IPS DF 6.9 (cell line): Measurements from ENCODE around the gene RAPGEF1.

Experiments used
- DNase-seq: peaks from one replicate; pipeline ENCODE4 v3.0.0-alpha.2; 2013; ENCODE audit warnings: low read depth, low spot score
- H3K27ac ChIP-seq: one replicate; pipeline ENCODE4 v1.5.1; 2013; ENCODE audit warnings: low read length, control low read depth
- H3K27me3 ChIP-seq: 2 replicates; pipeline ENCODE4 v1.6.1; 2013; ENCODE audit warnings: mild to moderate bottlenecking, low read length; ENCODE audit not compliant: control insufficient read depth, insufficient read depth
- H3K36me3 ChIP-seq: 2 replicates; pipeline ENCODE4 v1.6.1; 2013; ENCODE audit warnings: low read length; ENCODE audit not compliant: control insufficient read depth, insufficient read depth
- H3K4me1 ChIP-seq: 2 replicates; pipeline ENCODE4 v1.6.1; 2013; ENCODE audit warnings: low read length; ENCODE audit not compliant: control insufficient read depth, insufficient read depth
- H3K4me3 ChIP-seq: 2 replicates; pipeline ENCODE4 v1.5.1; 2013; ENCODE audit warnings: mild to moderate bottlenecking, low read length
- H3K9me3 ChIP-seq: 2 replicates; pipeline ENCODE4 v1.6.1; 2013; ENCODE audit warnings: low read length, inconsistent platforms; ENCODE audit not compliant: control insufficient read depth, insufficient read depth
- WGBS: extraction: QIAGEN DNeasy Blood & Tissue Kit; methylation state at CpG from one replicate; pipeline ENCODE4 v1.1.7; 2013; ENCODE audit warnings: mixed read lengths, missing lambda C conversion rate; ENCODE audit not compliant: insufficient read length, insufficient coverage; 5-methylcytosine and 5-hydroxymethylcytosine counted together

The RAPGEF1 gene

GRCh38 chr9:131752231-131752884 is 12.5 kb upstream of the RAPGEF1 start:
- H3K9me3 ChIP-seq, result no peaks in the 10 kb centered on the region
- WGBS, result no CpG with 5 or more reads among the region's 4 CpGs
- no peaks in the 10 kb centered on the region for H3K36me3 ChIP-seq
- no peak overlapping the region for H3K27ac ChIP-seq
- no peak overlapping the region for H3K4me3 ChIP-seq
- H3K27me3 ChIP-seq, result no peaks in the 10 kb centered on the region
- no peaks in the 10 kb centered on the region for H3K4me1 ChIP-seq
- no peak for DNase-seq

- H3K36me3 ChIP-seq, result no peaks in the 10 kb centered on the region
- no peaks in the 10 kb centered on the region for H3K9me3 ChIP-seq
- H3K4me3 ChIP-seq, result no peak overlapping the region
- no peaks in the 10 kb centered on the region for H3K4me1 ChIP-seq
- no peaks in the 10 kb centered on the region for H3K27me3 ChIP-seq
- no peak for DNase-seq
- no CpG with 5 or more reads among the region's 5 CpGs for WGBS
- H3K27ac ChIP-seq, result no peak overlapping the region
Measured at GRCh38 chr9:131748411-131748955, 8.6 kb upstream of the RAPGEF1 start.

- WGBS, result no CpG with 5 or more reads among the region's 5 CpGs
- H3K4me1 ChIP-seq, result no peaks in the 10 kb centered on the region
- no peak for DNase-seq
- no peak overlapping the region for H3K27ac ChIP-seq
- no peak overlapping the region for H3K4me3 ChIP-seq
- no peaks in the 10 kb centered on the region for H3K27me3 ChIP-seq
- H3K9me3 ChIP-seq, result no peaks in the 10 kb centered on the region
- no peaks in the 10 kb centered on the region for H3K36me3 ChIP-seq
Measured at GRCh38 chr9:131747352-131747751, 7.5 kb upstream of the RAPGEF1 start.

- H3K4me1 ChIP-seq, result no peaks in the 10 kb centered on the region
- DNase-seq, result no peak
- no CpG with 5 or more reads among the region's 2 CpGs for WGBS
Measured at GRCh38 chr9:131745610-131746009, 5.7 kb upstream of the RAPGEF1 start.

GRCh38 chr9:131744720-131745201 is 4.9 kb upstream of the RAPGEF1 start:
- H3K4me1 ChIP-seq, result no peaks in the 10 kb centered on the region
- H3K4me3 ChIP-seq, result no peak overlapping the region
- H3K27ac ChIP-seq, result no peak overlapping the region
- no peak for DNase-seq
- no CpG with 5 or more reads among the region's 8 CpGs for WGBS
- H3K36me3 ChIP-seq, result no peaks in the 10 kb centered on the region
- H3K9me3 ChIP-seq, result no peaks in the 10 kb centered on the region
- no peaks in the 10 kb centered on the region for H3K27me3 ChIP-seq

More at GRCh38 chr9:131745610-131746009, 5.7 kb upstream of the RAPGEF1 start:
- H3K9me3 ChIP-seq, result no peaks in the 10 kb centered on the region
- no peak overlapping the region for H3K27ac ChIP-seq
- H3K27me3 ChIP-seq, result no peaks in the 10 kb centered on the region
- no peak overlapping the region for H3K4me3 ChIP-seq
- H3K36me3 ChIP-seq, result no peaks in the 10 kb centered on the region

- no peaks in the 10 kb centered on the region for H3K9me3 ChIP-seq
- no peaks in the 10 kb centered on the region for H3K4me1 ChIP-seq
- no peaks in the 10 kb centered on the region for H3K36me3 ChIP-seq
- no peak for DNase-seq
- no peak overlapping the region for H3K27ac ChIP-seq
- no peak overlapping the region for H3K4me3 ChIP-seq
- no CpG with 5 or more reads among the region's 9 CpGs for WGBS
- H3K27me3 ChIP-seq, result no peaks in the 10 kb centered on the region
Measured at GRCh38 chr9:131744171-131744719, 4.4 kb upstream of the RAPGEF1 start.

- Histone ChIP-seq H3K27me3 (no peaks in the 10 kb centered on the region), H3K9me3 (no peaks in the 10 kb centered on the region), H3K4me1 (peaks cover 2% of the 10 kb centered on the region; the same call in 1 of the 2 replicates), H3K27ac (no peak overlapping the region), H3K4me3 (no peak overlapping the region), H3K36me3 (no peaks in the 10 kb centered on the region)
- no CpG with 5 or more reads among the region's 1 CpG for WGBS
- no peak for DNase-seq
Measured at GRCh38 chr9:131743501-131743900, 3.6 kb upstream of the RAPGEF1 start.

GRCh38 chr9:131743096-131743495 is 3.2 kb upstream of the RAPGEF1 start:
- H3K4me1 ChIP-seq, result peaks cover 2% of the 10 kb centered on the region; the same call in 1 of the 2 replicates
- no CpG with 5 or more reads among the region's 2 CpGs for WGBS
- no peak for DNase-seq
- H3K4me3 ChIP-seq, result no peak overlapping the region
- H3K27me3 ChIP-seq, result no peaks in the 10 kb centered on the region
- no peak overlapping the region for H3K27ac ChIP-seq
- H3K9me3 ChIP-seq, result no peaks in the 10 kb centered on the region
- H3K36me3 ChIP-seq, result no peaks in the 10 kb centered on the region

GRCh38 chr9:131740898-131741297 is 1.0 kb upstream of the RAPGEF1 start:
- no CpG with 5 or more reads among the region's 5 CpGs for WGBS
- peaks cover 2% of the 10 kb centered on the region; the same call in 1 of the 2 replicates for H3K4me1 ChIP-seq

GRCh38 chr9:131739133-131739958 is 530 bp downstream of the RAPGEF1 start:
- Histone ChIP-seq H3K4me1 (peaks cover 2% of the 10 kb centered on the region; the same call in 1 of the 2 replicates), H3K4me3 (peak overlapping the region; percentile 47), H3K9me3 (no peaks in the 10 kb centered on the region), H3K36me3 (no peaks in the 10 kb centered on the region), H3K27me3 (no peaks in the 10 kb centered on the region), H3K27ac (no peak overlapping the region)
- no CpG with 5 or more reads among the region's 96 CpGs for WGBS
- DNase-seq, result no peak

More at GRCh38 chr9:131740898-131741297, 1.0 kb upstream of the RAPGEF1 start:
- Histone ChIP-seq H3K36me3 (no peaks in the 10 kb centered on the region), H3K9me3 (no peaks in the 10 kb centered on the region), H3K27me3 (no peaks in the 10 kb centered on the region), H3K4me3 (no peak overlapping the region), H3K27ac (no peak overlapping the region)
- DNase-seq, result no peak
